ENCODE measurements around the gene UGT1A5. TPM values are rescaled to one million over a fixed set of nuclear protein-coding genes. Genes with fewer than 3 reads are reported as not detected.

The UGT1A5 gene
- total and polyA plus RNA-seq, 4 experiments from 2014 or later, result not detected

- no peaks in the 10 kb centered on the region for H3K9me3 ChIP-seq (ENCODE audit: control insufficient read depth in 1 of 2, low read length in 2 of 2)
- intact Hi-C loops (cut with micrococcal nuclease), result no loop called here
- H3K27me3 ChIP-seq (ENCODE audit: insufficient read depth, low read length), result no peaks in the 10 kb centered on the region
- no peak for DNase-seq
- no peaks in the 10 kb centered on the region for H3K36me3 ChIP-seq (ENCODE audit: insufficient read depth, low read length)
- H3K4me1 ChIP-seq (ENCODE audit: insufficient read depth, low read length), result no peaks in the 10 kb centered on the region
- no peaks in the 10 kb centered on the region for H3K9me3 Mint-ChIP-seq
- H3K27me3 Mint-ChIP-seq, result peaks cover 10 to 17% of the 10 kb centered on the region in 2 donors
- ChIA-PET POLR2A (ENCODE audit: partially characterized antibody) (no interaction called here), CTCF (ENCODE audit: partially characterized antibody) (no interaction called here)
- H3K36me3 Mint-ChIP-seq, result no peaks in the 10 kb centered on the region
- no peak overlapping the region for H3K4me3 Mint-ChIP-seq
- H3K27ac Mint-ChIP-seq, result peak overlapping the region in 2 of 7 donors; percentile 6 to 63
- no peak overlapping the region for H3K27ac ChIP-seq (ENCODE audit: low read depth, low read length)
- no peak overlapping the region for H3K4me3 ChIP-seq (ENCODE audit: low read length in 2 of 2)
- no peaks in the 10 kb centered on the region for H3K4me1 Mint-ChIP-seq
These were observed 91.3 kb downstream of the UGT1A5 start for GRCh38 chr2:233803994-233804393.

GRCh38 chr2:233807215-233807865 is 94.6 kb downstream of the UGT1A5 start:
- Mint-ChIP-seq H3K36me3 (no peaks in the 10 kb centered on the region), H3K27me3 (peaks cover 9 to 16% of the 10 kb centered on the region in 2 donors), H3K9me3 (no peaks in the 10 kb centered on the region), H3K4me3 (no peak overlapping the region), H3K27ac (no peak overlapping the region), H3K4me1 (no peaks in the 10 kb centered on the region)
- Histone ChIP-seq H3K36me3 (ENCODE audit: insufficient read depth, low read length) (no peaks in the 10 kb centered on the region), H3K27ac (ENCODE audit: low read depth, low read length) (no peak overlapping the region), H3K9me3 (ENCODE audit: control insufficient read depth in 1 of 2, low read length in 2 of 2) (no peaks in the 10 kb centered on the region), H3K27me3 (ENCODE audit: insufficient read depth, low read length) (no peaks in the 10 kb centered on the region), H3K4me3 (ENCODE audit: low read length in 2 of 2) (no peak overlapping the region), H3K4me1 (ENCODE audit: insufficient read depth, low read length) (no peaks in the 10 kb centered on the region)
- ChIA-PET POLR2A (ENCODE audit: partially characterized antibody) (no interaction called here), CTCF (ENCODE audit: partially characterized antibody) (no interaction called here)
- DNase-seq, result no peak
- intact Hi-C loops (cut with micrococcal nuclease), result no loop called here

DNA sequence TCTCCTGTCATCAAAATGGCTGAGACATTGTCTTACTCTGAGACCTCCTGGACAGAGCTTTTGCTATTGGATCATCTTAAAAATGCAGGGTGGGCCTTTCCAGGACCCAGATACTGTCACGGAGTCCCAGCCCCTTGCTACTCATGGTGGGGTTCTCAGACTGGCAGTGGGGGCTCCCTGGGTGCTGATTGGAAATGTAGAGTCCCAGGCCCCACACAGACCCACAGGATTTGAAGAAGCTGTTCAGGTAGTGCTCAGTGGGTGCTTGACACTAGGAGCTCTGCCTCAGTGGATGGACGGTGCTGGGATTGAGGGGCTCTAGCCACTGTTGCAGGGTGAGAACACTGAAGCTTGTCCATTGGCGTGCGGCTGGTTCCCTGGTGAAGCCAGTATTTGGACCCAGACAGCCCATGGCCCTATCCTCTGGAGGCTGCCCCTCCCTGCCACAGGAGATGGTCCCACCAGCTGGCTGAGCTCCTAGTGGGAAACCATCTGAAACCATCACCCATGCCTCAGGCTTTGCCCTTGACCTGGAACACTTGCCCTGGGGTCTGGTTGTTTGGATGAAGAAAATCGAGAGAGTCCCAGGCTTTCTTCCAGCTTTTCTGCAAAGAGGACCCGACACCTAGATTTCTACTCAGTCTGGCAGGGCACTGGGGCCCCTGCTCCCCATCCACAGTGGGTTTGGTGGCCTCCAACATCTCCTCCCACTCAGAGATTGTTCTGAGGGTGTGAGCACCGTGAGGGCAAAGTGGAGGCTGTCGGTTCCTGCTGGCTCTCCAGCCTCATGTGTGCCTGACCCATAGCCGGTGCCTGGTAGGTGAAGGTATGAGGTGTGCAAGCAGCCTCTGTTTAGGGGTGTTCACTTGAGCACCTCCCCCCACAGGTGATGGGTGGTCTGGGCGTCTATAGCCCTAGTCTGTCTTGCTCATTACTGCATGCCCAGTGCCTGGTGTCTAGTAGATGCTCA is 95.5 kb downstream of the UGT1A5 start:
- Histone ChIP-seq H3K4me1 (ENCODE audit: insufficient read depth, low read length) (no peaks in the 10 kb centered on the region), H3K9me3 (ENCODE audit: control insufficient read depth in 1 of 2, low read length in 2 of 2) (no peaks in the 10 kb centered on the region), H3K4me3 (ENCODE audit: low read length in 2 of 2) (no peak overlapping the region), H3K27ac (ENCODE audit: low read depth, low read length) (no peak overlapping the region), H3K36me3 (ENCODE audit: insufficient read depth, low read length) (no peaks in the 10 kb centered on the region), H3K27me3 (ENCODE audit: insufficient read depth, low read length) (no peaks in the 10 kb centered on the region)
- Mint-ChIP-seq H3K4me3 (no peak overlapping the region), H3K9me3 (no peaks in the 10 kb centered on the region), H3K36me3 (no peaks in the 10 kb centered on the region), H3K27me3 (peaks cover 6 to 12% of the 10 kb centered on the region in 2 donors), H3K27ac (no peak overlapping the region), H3K4me1 (no peaks in the 10 kb centered on the region)
- no peak for DNase-seq
- intact Hi-C loops (cut with micrococcal nuclease), result no loop called here
- POLR2A ChIA-PET (ENCODE audit: partially characterized antibody), result no interaction called here
- CTCF ChIA-PET (ENCODE audit: partially characterized antibody), result no interaction called here

DNA sequence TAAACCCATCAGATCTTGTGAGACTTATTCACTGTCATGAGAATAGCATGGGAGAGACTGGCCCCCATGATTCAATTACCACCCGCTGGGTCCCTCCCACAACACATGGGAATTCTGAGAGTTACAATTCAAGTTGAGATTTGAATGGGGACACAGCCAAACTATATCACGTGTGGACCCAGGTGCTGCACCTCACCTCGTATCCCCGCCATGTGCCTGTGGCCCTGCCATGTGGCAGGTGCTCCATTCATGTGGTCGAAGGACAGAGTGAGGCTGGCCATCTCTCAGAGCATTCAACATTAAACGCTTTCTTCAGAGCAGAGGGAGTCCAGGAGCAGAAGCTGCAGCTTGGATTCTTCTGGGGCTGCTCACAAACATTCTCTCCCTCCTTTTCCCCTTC is 97.7 kb downstream of the UGT1A5 start:
- no peak overlapping the region for H3K4me3 Mint-ChIP-seq
- ChIA-PET CTCF (ENCODE audit: partially characterized antibody) (no interaction called here), POLR2A (ENCODE audit: partially characterized antibody) (no interaction called here)
- no peak overlapping the region for H3K27ac ChIP-seq (ENCODE audit: low read depth, low read length)
- no peaks in the 10 kb centered on the region for H3K36me3 Mint-ChIP-seq
- no peaks in the 10 kb centered on the region for H3K36me3 ChIP-seq (ENCODE audit: insufficient read depth, low read length)
- no peak overlapping the region for H3K4me3 ChIP-seq (ENCODE audit: low read length in 2 of 2)
- no peak for DNase-seq
- H3K27me3 Mint-ChIP-seq, result peaks cover 6 to 9% of the 10 kb centered on the region in 2 donors
- H3K27me3 ChIP-seq (ENCODE audit: insufficient read depth, low read length), result no peaks in the 10 kb centered on the region
- no peaks in the 10 kb centered on the region for H3K4me1 ChIP-seq (ENCODE audit: insufficient read depth, low read length)
- no peak overlapping the region for H3K27ac Mint-ChIP-seq
- no peaks in the 10 kb centered on the region for H3K9me3 Mint-ChIP-seq
- intact Hi-C loops (cut with micrococcal nuclease), result no loop called here
- H3K9me3 ChIP-seq (ENCODE audit: control insufficient read depth in 1 of 2, low read length in 2 of 2), result no peaks in the 10 kb centered on the region
- H3K4me1 Mint-ChIP-seq, result no peaks in the 10 kb centered on the region

- ChIA-PET POLR2A (ENCODE audit: partially characterized antibody) (no interaction called here), CTCF (ENCODE audit: partially characterized antibody) (no interaction called here)
- no peak overlapping the region for H3K4me3 Mint-ChIP-seq
- H3K27ac Mint-ChIP-seq, result no peak overlapping the region
- no peak overlapping the region for H3K27ac ChIP-seq (ENCODE audit: low read depth, low read length)
- H3K9me3 Mint-ChIP-seq, result no peaks in the 10 kb centered on the region
- no peaks in the 10 kb centered on the region for H3K4me1 ChIP-seq (ENCODE audit: insufficient read depth, low read length)
- H3K4me3 ChIP-seq (ENCODE audit: low read length in 2 of 2), result no peak overlapping the region
- H3K4me1 Mint-ChIP-seq, result no peaks in the 10 kb centered on the region
- H3K36me3 Mint-ChIP-seq, result no peaks in the 10 kb centered on the region
- H3K9me3 ChIP-seq (ENCODE audit: control insufficient read depth in 1 of 2, low read length in 2 of 2), result no peaks in the 10 kb centered on the region
- H3K27me3 ChIP-seq (ENCODE audit: insufficient read depth, low read length), result no peaks in the 10 kb centered on the region
- peaks cover 6 to 9% of the 10 kb centered on the region in 2 donors for H3K27me3 Mint-ChIP-seq
- no peak for DNase-seq
- H3K36me3 ChIP-seq (ENCODE audit: insufficient read depth, low read length), result no peaks in the 10 kb centered on the region
- intact Hi-C loops (cut with micrococcal nuclease), result no loop called here
These were observed 98.4 kb downstream of the UGT1A5 start for GRCh38 chr2:233811087-233811486.

GRCh38 chr2:233811732-233812131 is 99.0 kb downstream of the UGT1A5 start:
- ChIA-PET POLR2A (ENCODE audit: partially characterized antibody) (no interaction called here), CTCF (ENCODE audit: partially characterized antibody) (no interaction called here)
- DNase-seq, result no peak
- Histone ChIP-seq H3K27me3 (ENCODE audit: insufficient read depth, low read length) (no peaks in the 10 kb centered on the region), H3K27ac (ENCODE audit: low read depth, low read length) (no peak overlapping the region), H3K4me1 (ENCODE audit: insufficient read depth, low read length) (no peaks in the 10 kb centered on the region), H3K36me3 (ENCODE audit: insufficient read depth, low read length) (no peaks in the 10 kb centered on the region), H3K9me3 (ENCODE audit: control insufficient read depth in 1 of 2, low read length in 2 of 2) (no peaks in the 10 kb centered on the region), H3K4me3 (ENCODE audit: low read length in 2 of 2) (no peak overlapping the region)
- no peaks in the 10 kb centered on the region for H3K9me3 Mint-ChIP-seq
- intact Hi-C loops (cut with micrococcal nuclease), result no loop called here
- no peak overlapping the region for H3K27ac Mint-ChIP-seq
- no peaks in the 10 kb centered on the region for H3K4me1 Mint-ChIP-seq
- no peaks in the 10 kb centered on the region for H3K36me3 Mint-ChIP-seq
- no peak overlapping the region for H3K4me3 Mint-ChIP-seq
- peaks cover 6 to 9% of the 10 kb centered on the region in 2 donors for H3K27me3 Mint-ChIP-seq

- Histone ChIP-seq H3K4me1 (ENCODE audit: insufficient read depth, low read length) (no peaks in the 10 kb centered on the region), H3K9me3 (ENCODE audit: control insufficient read depth in 1 of 2, low read length in 2 of 2) (no peaks in the 10 kb centered on the region), H3K36me3 (ENCODE audit: insufficient read depth, low read length) (no peaks in the 10 kb centered on the region), H3K27me3 (ENCODE audit: insufficient read depth, low read length) (no peaks in the 10 kb centered on the region), H3K4me3 (ENCODE audit: low read length in 2 of 2) (no peak overlapping the region), H3K27ac (ENCODE audit: low read depth, low read length) (no peak overlapping the region)
- Mint-ChIP-seq H3K4me3 (no peak overlapping the region), H3K27me3 (peaks cover 6 to 13% of the 10 kb centered on the region in 2 donors), H3K9me3 (no peaks in the 10 kb centered on the region), H3K27ac (no peak overlapping the region), H3K36me3 (no peaks in the 10 kb centered on the region), H3K4me1 (no peaks in the 10 kb centered on the region)
- DNase-seq, result no peak
- intact Hi-C loops (cut with micrococcal nuclease), result no loop called here
- POLR2A ChIA-PET (ENCODE audit: partially characterized antibody), result no interaction called here
- CTCF ChIA-PET (ENCODE audit: partially characterized antibody), result no interaction called here
These were observed 100.7 kb downstream of the UGT1A5 start for GRCh38 chr2:233813236-233814055.
